Measurements from ENCODE around the gene RBM22. TPM values are rescaled to one million over a fixed set of nuclear protein-coding genes. Genes with fewer than 3 reads are reported as not detected.
A peak's percentile ranks its signal among the peaks of the same experiment; 100 is the strongest.

The RBM22 gene
- total RNA-seq, 1 donor from 2014 or later = 36.0 TPM

- no peak overlapping the region for H3K27ac Mint-ChIP-seq (ENCODE audit: unreplicated experiment)
- DNase-seq (ENCODE audit: low spot score) = no peak
- H3K36me3 Mint-ChIP-seq (ENCODE audit: low read depth) = peaks cover 37% of the 10 kb centered on the region
- H3K9me3 Mint-ChIP-seq (ENCODE audit: low read depth) = no peaks in the 10 kb centered on the region
- H3K27me3 Mint-ChIP-seq (ENCODE audit: low read depth) = no peaks in the 10 kb centered on the region
- H3K4me3 Mint-ChIP-seq (ENCODE audit: unreplicated experiment) = no peak overlapping the region
- peaks cover 63% of the 10 kb centered on the region for H3K4me1 Mint-ChIP-seq (ENCODE audit: low read depth)
- TF ChIP-seq CTCF (IDR thresholded peaks at IDR 0.05) = no peak
Observed at GRCh38 chr5:150648294-150649107, 52.4 kb downstream of the RBM22 start.

- peaks cover 39% of the 10 kb centered on the region for H3K36me3 Mint-ChIP-seq (ENCODE audit: low read depth)
- no peak overlapping the region for H3K4me3 Mint-ChIP-seq (ENCODE audit: unreplicated experiment)
- H3K27ac Mint-ChIP-seq (ENCODE audit: unreplicated experiment) = no peak overlapping the region
- H3K9me3 Mint-ChIP-seq (ENCODE audit: low read depth) = no peaks in the 10 kb centered on the region
- no peak for DNase-seq (ENCODE audit: low spot score)
- no peaks in the 10 kb centered on the region for H3K27me3 Mint-ChIP-seq (ENCODE audit: low read depth)
- TF ChIP-seq CTCF (IDR thresholded peaks at IDR 0.05) = no peak
- H3K4me1 Mint-ChIP-seq (ENCODE audit: low read depth) = peaks cover 63% of the 10 kb centered on the region
Observed at GRCh38 chr5:150647275-150648251, 53.3 kb downstream of the RBM22 start.

- DNase-seq (ENCODE audit: low spot score) = peak; percentile 43
- H3K27me3 Mint-ChIP-seq (ENCODE audit: low read depth) = no peaks in the 10 kb centered on the region
- H3K36me3 Mint-ChIP-seq (ENCODE audit: low read depth) = peaks cover 25% of the 10 kb centered on the region
- H3K4me1 Mint-ChIP-seq (ENCODE audit: low read depth) = peaks cover 68% of the 10 kb centered on the region
- H3K27ac Mint-ChIP-seq (ENCODE audit: unreplicated experiment) = peak overlapping the region; percentile 90
- no peaks in the 10 kb centered on the region for H3K9me3 Mint-ChIP-seq (ENCODE audit: low read depth)
- TF ChIP-seq CTCF (IDR thresholded peaks at IDR 0.05) = no peak
- peak overlapping the region; percentile 53 for H3K4me3 Mint-ChIP-seq (ENCODE audit: unreplicated experiment)
Observed at GRCh38 chr5:150645070-150645700, 55.7 kb downstream of the RBM22 start.

GRCh38 chr5:150644514-150644913 is 56.3 kb downstream of the RBM22 start:
- TF ChIP-seq CTCF (IDR thresholded peaks at IDR 0.05) = no peak
- Mint-ChIP-seq H3K9me3 (ENCODE audit: low read depth) (no peaks in the 10 kb centered on the region), H3K27ac (ENCODE audit: unreplicated experiment) (peak overlapping the region; percentile 90), H3K36me3 (ENCODE audit: low read depth) (peaks cover 19% of the 10 kb centered on the region), H3K4me3 (ENCODE audit: unreplicated experiment) (peak overlapping the region; percentile 53), H3K27me3 (ENCODE audit: low read depth) (no peaks in the 10 kb centered on the region), H3K4me1 (ENCODE audit: low read depth) (peaks cover 75% of the 10 kb centered on the region)
- peak; percentile 53 for DNase-seq (ENCODE audit: low spot score)

- Mint-ChIP-seq H3K4me3 (ENCODE audit: unreplicated experiment) (peak overlapping the region; percentile 53), H3K4me1 (ENCODE audit: low read depth) (peaks cover 80% of the 10 kb centered on the region), H3K36me3 (ENCODE audit: low read depth) (peaks cover 18% of the 10 kb centered on the region), H3K9me3 (ENCODE audit: low read depth) (no peaks in the 10 kb centered on the region), H3K27me3 (ENCODE audit: low read depth) (no peaks in the 10 kb centered on the region), H3K27ac (ENCODE audit: unreplicated experiment) (peak overlapping the region; percentile 90)
- peak; percentile 10 for DNase-seq (ENCODE audit: low spot score)
- no peak for TF ChIP-seq CTCF (IDR thresholded peaks at IDR 0.05)
Observed at GRCh38 chr5:150644058-150644457, 56.8 kb downstream of the RBM22 start.

Measured in chondrocyte (in vitro differentiated cells).